Astrocyte (in vitro differentiated cells and primary cell): ENCODE data around the gene BCR.

Experiments used
- CTCF ChIP-seq: IDR thresholded peaks from 2 replicates; pipeline ENCODE4 v1.5.1; 2011; ENCODE audit warnings: low read depth, mild to moderate bottlenecking, inconsistent platforms, low read length, moderate library complexity; ENCODE audit not compliant: insufficient read depth
- EZH2 ChIP-seq: IDR thresholded peaks from 2 replicates; pipeline ENCODE4 v1.6.1; 2012; ENCODE audit warnings: mild to moderate bottlenecking, low read length, inconsistent platforms; ENCODE audit not compliant: insufficient read depth

GRCh38 chr22:23227380-23227779 lies 47.1 kb downstream of the BCR start:
- TF ChIP-seq CTCF (no peak), EZH2 (no peak)
